GM13976 (cell line): ENCODE results near the gene HOMER2.

Experiments
- DNase-seq: peaks from one replicate; pipeline ENCODE4 v3.0.0; 2012; ENCODE audit warnings: low spot score
- in situ Hi-C: fragments of 300-500 bp; cut with MboI; formaldehyde crosslinking; loops from one replicate; pipeline ENCODE4 v1.12.0; 2022; ENCODE audit warnings: low sequenced_read_pairs, mixed read lengths, inconsistent platforms; ENCODE audit not compliant: unreplicated experiment
- TF ChIP-seq, protein P1 (sequence below): IDR thresholded peaks from 2 replicates; pipeline ENCODE4 v1.5.1; 2012; ENCODE audit warnings: borderline replicate concordance, mild to moderate bottlenecking; ENCODE audit not compliant: insufficient read depth; ENCODE audit errors: extremely low read depth, missing control alignments, control extremely low read depth

Gene HOMER2

DNA sequence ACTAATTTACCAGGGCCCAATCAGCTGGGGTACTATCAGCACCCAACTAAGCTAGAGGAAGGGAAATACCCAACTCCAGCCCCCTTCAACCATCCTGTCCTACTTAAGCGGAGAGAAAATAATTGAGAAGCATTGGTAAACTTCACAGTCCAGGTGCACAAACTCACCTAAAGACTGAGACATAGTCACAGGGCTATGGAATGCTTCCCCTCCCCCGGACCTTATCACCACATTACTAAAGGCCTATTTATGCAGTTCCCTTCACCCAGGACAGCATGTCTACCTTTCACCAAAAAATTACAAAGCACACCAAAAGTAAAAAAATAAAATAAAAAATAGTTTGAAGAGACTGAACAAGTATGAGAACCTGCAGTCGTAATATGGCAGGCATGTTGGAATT, 47.9 kb downstream of the HOMER2 start:
- in situ Hi-C loops: no loop called here
- TF ChIP-seq, protein P1, sequence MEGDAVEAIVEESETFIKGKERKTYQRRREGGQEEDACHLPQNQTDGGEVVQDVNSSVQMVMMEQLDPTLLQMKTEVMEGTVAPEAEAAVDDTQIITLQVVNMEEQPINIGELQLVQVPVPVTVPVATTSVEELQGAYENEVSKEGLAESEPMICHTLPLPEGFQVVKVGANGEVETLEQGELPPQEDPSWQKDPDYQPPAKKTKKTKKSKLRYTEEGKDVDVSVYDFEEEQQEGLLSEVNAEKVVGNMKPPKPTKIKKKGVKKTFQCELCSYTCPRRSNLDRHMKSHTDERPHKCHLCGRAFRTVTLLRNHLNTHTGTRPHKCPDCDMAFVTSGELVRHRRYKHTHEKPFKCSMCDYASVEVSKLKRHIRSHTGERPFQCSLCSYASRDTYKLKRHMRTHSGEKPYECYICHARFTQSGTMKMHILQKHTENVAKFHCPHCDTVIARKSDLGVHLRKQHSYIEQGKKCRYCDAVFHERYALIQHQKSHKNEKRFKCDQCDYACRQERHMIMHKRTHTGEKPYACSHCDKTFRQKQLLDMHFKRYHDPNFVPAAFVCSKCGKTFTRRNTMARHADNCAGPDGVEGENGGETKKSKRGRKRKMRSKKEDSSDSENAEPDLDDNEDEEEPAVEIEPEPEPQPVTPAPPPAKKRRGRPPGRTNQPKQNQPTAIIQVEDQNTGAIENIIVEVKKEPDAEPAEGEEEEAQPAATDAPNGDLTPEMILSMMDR: no peak
- DNase-seq: no peak

- TF ChIP-seq, protein P1: no peak
- no peak for DNase-seq
- in situ Hi-C loops: no loop called here
These were observed 49.0 kb downstream of the HOMER2 start for GRCh38 chr15:82903511-82903910.

- DNase-seq: no peak
- TF ChIP-seq, protein P1: no peak
- in situ Hi-C loops: no loop called here
These were observed 51.3 kb downstream of the HOMER2 start for GRCh38 chr15:82901114-82901805.

GRCh38 chr15:82900511-82901060, 51.9 kb downstream of the HOMER2 start:
- TF ChIP-seq, protein P1: no peak
- in situ Hi-C loops: no loop called here
- no peak for DNase-seq

DNA sequence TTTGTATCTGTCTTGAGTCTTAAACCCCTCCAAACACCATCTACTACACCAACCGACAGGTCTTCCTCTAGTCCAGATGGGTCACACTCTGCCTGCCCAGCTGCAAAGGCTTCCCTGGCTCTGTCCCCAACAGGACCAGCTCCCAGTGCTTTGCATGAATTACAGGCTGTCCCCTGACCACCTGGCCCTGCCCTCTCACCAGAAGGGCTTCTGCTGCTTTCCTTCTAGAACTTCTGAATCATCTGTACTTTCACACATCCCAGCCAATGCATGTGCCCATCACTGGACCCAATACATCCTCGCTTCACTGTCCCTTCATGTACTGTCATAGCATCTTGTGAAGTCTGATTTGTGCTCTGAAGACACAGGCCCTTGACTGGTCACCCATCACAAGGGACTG, 53.6 kb downstream of the HOMER2 start:
- TF ChIP-seq, protein P1: no peak
- in situ Hi-C loops: no loop called here
- DNase-seq: no peak

DNA sequence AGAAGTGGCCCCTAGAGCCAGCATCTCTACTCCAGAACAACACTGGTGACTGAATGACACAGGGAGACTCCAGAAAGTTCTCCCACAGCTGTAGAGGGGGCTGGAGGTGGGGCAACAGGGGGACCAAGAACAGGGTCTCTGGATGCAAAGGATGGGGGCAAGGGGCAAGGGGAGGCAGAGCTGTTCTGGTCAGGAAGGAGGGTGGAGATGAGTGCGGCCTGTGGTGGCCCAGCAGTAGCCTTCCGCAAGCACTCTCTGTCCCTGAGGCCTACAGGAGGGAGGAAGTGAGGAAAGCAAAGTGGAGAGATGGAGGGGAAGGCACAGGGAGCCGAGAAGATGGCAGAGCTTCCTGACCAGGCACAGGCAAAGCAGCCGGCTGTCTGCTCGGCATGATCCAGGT, 56.5 kb downstream of the HOMER2 start:
- in situ Hi-C loops: no loop called here
- TF ChIP-seq, protein P1: no peak

More for the DNA sequence above, 56.5 kb downstream of the HOMER2 start:
- DNase-seq: no peak
